ENCODE results near the gene LPP. TPM values are rescaled to one million over a fixed set of nuclear protein-coding genes. Genes with fewer than 3 reads are reported as not detected.
A peak's percentile ranks its signal among the peaks of the same experiment; 100 is the strongest.

The LPP gene
- total and polyA plus RNA-seq, 2 of the 13 experiments (the other 11 are each of a cell fraction or from before 2014, with no cell fraction given) = 19.2 to 29.9 TPM

DNA sequence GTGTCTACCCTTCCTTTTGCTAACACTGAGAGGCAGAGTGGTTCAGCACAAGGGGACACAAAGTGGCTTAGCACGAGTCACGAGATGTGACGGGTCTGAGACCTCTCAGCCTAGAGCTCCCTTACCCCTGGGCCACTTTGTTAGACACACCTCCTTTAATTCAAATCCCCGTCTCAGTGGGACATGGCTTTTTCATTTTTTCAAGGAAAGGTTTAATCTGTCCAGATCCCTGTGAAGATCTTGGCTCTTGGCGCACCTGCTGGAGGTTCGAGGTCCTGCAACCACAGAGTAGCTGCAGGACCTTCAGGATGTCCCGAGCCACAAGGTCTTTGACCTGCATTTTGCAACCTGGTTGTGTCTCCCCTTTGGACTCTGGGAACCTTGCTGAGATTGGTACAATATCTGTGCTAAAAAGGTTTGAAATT is 52.0 kb downstream of the LPP start (continued):
- TF ChIP-seq, protein P1, sequence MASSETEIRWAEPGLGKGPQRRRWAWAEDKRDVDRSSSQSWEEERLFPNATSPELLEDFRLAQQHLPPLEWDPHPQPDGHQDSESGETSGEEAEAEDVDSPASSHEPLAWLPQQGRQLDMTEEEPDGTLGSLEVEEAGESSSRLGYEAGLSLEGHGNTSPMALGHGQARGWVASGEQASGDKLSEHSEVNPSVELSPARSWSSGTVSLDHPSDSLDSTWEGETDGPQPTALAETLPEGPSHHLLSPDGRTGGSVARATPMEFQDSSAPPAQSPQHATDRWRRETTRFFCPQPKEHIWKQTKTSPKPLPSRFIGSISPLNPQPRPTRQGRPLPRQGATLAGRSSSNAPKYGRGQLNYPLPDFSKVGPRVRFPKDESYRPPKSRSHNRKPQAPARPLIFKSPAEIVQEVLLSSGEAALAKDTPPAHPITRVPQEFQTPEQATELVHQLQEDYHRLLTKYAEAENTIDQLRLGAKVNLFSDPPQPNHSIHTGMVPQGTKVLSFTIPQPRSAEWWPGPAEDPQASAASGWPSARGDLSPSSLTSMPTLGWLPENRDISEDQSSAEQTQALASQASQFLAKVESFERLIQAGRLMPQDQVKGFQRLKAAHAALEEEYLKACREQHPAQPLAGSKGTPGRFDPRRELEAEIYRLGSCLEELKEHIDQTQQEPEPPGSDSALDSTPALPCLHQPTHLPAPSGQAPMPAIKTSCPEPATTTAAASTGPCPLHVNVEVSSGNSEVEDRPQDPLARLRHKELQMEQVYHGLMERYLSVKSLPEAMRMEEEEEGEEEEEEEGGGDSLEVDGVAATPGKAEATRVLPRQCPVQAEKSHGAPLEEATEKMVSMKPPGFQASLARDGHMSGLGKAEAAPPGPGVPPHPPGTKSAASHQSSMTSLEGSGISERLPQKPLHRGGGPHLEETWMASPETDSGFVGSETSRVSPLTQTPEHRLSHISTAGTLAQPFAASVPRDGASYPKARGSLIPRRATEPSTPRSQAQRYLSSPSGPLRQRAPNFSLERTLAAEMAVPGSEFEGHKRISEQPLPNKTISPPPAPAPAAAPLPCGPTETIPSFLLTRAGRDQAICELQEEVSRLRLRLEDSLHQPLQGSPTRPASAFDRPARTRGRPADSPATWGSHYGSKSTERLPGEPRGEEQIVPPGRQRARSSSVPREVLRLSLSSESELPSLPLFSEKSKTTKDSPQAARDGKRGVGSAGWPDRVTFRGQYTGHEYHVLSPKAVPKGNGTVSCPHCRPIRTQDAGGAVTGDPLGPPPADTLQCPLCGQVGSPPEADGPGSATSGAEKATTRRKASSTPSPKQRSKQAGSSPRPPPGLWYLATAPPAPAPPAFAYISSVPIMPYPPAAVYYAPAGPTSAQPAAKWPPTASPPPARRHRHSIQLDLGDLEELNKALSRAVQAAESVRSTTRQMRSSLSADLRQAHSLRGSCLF (CRISPR knock-in tag; IDR thresholded peaks at IDR 0.05; ENCODE audit: borderline replicate concordance) = no peak
- TF ChIP-seq HDAC2 (CRISPR knock-in tag; IDR thresholded peaks at IDR 0.05) = peak; percentile 68
- TF ChIP-seq ZBTB7B (CRISPR knock-in tag; IDR thresholded peaks at IDR 0.05) = no peak
- TF ChIP-seq, protein P2, sequence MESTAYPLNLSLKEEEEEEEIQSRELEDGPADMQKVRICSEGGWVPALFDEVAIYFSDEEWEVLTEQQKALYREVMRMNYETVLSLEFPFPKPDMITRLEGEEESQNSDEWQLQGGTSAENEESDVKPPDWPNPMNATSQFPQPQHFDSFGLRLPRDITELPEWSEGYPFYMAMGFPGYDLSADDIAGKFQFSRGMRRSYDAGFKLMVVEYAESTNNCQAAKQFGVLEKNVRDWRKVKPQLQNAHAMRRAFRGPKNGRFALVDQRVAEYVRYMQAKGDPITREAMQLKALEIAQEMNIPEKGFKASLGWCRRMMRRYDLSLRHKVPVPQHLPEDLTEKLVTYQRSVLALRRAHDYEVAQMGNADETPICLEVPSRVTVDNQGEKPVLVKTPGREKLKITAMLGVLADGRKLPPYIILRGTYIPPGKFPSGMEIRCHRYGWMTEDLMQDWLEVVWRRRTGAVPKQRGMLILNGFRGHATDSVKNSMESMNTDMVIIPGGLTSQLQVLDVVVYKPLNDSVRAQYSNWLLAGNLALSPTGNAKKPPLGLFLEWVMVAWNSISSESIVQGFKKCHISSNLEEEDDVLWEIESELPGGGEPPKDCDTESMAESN (CRISPR knock-in tag; conservative IDR thresholded peaks at IDR 0.05) = no peak
- TF ChIP-seq ELF3 (CRISPR knock-in tag; IDR thresholded peaks at IDR 0.05) = 0 out of 2 replicates have a peak, but pooled peaks have one; percentile 16
- peak; percentile 41; the same call in 1 of the 2 replicates for TF ChIP-seq SOX5 (CRISPR knock-in tag; IDR thresholded peaks at IDR 0.05; ENCODE audit: borderline replicate concordance)
- peak; percentile 92 for TF ChIP-seq ZMYM4 (CRISPR knock-in tag; IDR thresholded peaks at IDR 0.05)
- TF ChIP-seq NCOA2 (CRISPR knock-in tag; IDR thresholded peaks at IDR 0.05) = no peak; the same call in 1 of the 2 replicates
- peak; percentile 77 for TF ChIP-seq SMC3 (IDR thresholded peaks at IDR 0.05; ENCODE audit: low read length)
- TF ChIP-seq CBX5 (CRISPR knock-in tag; IDR thresholded peaks at IDR 0.05; ENCODE audit: borderline replicate concordance) = peak; percentile 57; the same call in 1 of the 2 replicates
- no peak for TF ChIP-seq ADNP (CRISPR knock-in tag; IDR thresholded peaks at IDR 0.05)
- TF ChIP-seq TCF7 (IDR thresholded peaks at IDR 0.05; ENCODE audit: low read depth) = 0 out of 2 replicates have a peak, but pooled peaks have one; percentile 9
- TF ChIP-seq GFI1 (CRISPR knock-in tag; IDR thresholded peaks at IDR 0.05; ENCODE audit: borderline replicate concordance) = peak; percentile 97
- no peak for TF ChIP-seq RFX3 (CRISPR knock-in tag; IDR thresholded peaks at IDR 0.05)
- no peak for TF ChIP-seq SP2 (CRISPR knock-in tag; IDR thresholded peaks at IDR 0.05)
- TF ChIP-seq, protein P3, sequence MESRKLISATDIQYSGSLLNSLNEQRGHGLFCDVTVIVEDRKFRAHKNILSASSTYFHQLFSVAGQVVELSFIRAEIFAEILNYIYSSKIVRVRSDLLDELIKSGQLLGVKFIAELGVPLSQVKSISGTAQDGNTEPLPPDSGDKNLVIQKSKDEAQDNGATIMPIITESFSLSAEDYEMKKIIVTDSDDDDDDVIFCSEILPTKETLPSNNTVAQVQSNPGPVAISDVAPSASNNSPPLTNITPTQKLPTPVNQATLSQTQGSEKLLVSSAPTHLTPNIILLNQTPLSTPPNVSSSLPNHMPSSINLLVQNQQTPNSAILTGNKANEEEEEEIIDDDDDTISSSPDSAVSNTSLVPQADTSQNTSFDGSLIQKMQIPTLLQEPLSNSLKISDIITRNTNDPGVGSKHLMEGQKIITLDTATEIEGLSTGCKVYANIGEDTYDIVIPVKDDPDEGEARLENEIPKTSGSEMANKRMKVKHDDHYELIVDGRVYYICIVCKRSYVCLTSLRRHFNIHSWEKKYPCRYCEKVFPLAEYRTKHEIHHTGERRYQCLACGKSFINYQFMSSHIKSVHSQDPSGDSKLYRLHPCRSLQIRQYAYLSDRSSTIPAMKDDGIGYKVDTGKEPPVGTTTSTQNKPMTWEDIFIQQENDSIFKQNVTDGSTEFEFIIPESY (CRISPR knock-in tag; IDR thresholded peaks at IDR 0.05) = peak; percentile 71
- TF ChIP-seq NR2F6 (IDR thresholded peaks at IDR 0.05) = peak; percentile 80
- TF ChIP-seq NR2F6 (CRISPR knock-in tag; IDR thresholded peaks at IDR 0.05) = peak; percentile 79
- 0 out of 2 replicates have a peak, but pooled peaks have one; percentile 47 for TF ChIP-seq ZNF644 (CRISPR knock-in tag; IDR thresholded peaks at IDR 0.05; ENCODE audit: low read depth)
- peak; percentile 43; the same call in 1 of the 2 replicates for TF ChIP-seq HOXA3 (CRISPR knock-in tag; IDR thresholded peaks at IDR 0.05)
- TF ChIP-seq ZMYM2 (CRISPR knock-in tag; IDR thresholded peaks at IDR 0.05) = peak; percentile 31; the same call in 1 of the 2 replicates
- peak; percentile 89; the same call in 1 of the 2 replicates for TF ChIP-seq ESRRA (CRISPR knock-in tag; IDR thresholded peaks at IDR 0.05; ENCODE audit: low read depth)
- 0 out of 2 replicates have a peak, but pooled peaks have one; percentile 48 for TF ChIP-seq ZNF44 (CRISPR knock-in tag; IDR thresholded peaks at IDR 0.05)
- TF ChIP-seq, protein P4, sequence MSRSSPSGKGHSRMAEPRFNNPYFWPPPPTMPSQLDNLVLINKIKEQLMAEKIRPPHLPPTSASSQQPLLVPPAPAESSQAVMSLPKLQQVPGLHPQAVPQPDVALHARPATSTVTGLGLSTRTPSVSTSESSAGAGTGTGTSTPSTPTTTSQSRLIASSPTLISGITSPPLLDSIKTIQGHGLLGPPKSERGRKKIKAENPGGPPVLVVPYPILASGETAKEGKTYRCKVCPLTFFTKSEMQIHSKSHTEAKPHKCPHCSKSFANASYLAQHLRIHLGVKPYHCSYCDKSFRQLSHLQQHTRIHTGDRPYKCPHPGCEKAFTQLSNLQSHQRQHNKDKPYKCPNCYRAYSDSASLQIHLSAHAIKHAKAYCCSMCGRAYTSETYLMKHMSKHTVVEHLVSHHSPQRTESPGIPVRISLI (CRISPR knock-in tag; IDR thresholded peaks at IDR 0.05; ENCODE audit: borderline replicate concordance) = no peak
